NT2/D1 (cell line): ENCODE measurements around the gene LUZP4.

Experiments used
- DNase-seq: peaks from one replicate; pipeline ENCODE4 v3.0.0-alpha.2; 2011; ENCODE audit warnings: low read depth, low spot score
- H3K27me3 ChIP-seq: 2 replicates; pipeline ENCODE4 v1.6.0; 2011; ENCODE audit warnings: mild to moderate bottlenecking; ENCODE audit not compliant: insufficient read length, insufficient read depth
- H3K36me3 ChIP-seq: 2 replicates; pipeline ENCODE4 v1.6.1; 2011; ENCODE audit warnings: mild to moderate bottlenecking, low read length, mixed read lengths; ENCODE audit not compliant: insufficient read depth, insufficient read length
- H3K4me1 ChIP-seq: 2 replicates; pipeline ENCODE4 v1.5.1; 2011; ENCODE audit not compliant: insufficient read depth, insufficient read length
- H3K4me3 ChIP-seq: 2 replicates; pipeline ENCODE4 v1.5.1; 2011; ENCODE audit warnings: low read depth; ENCODE audit not compliant: insufficient read length
- H3K9ac ChIP-seq: 2 replicates; pipeline ENCODE4 v1.6.0; 2011; ENCODE audit warnings: low read depth; ENCODE audit not compliant: insufficient read length
- H3K9me3 ChIP-seq: 2 replicates; pipeline ENCODE4 v1.5.1; 2011; ENCODE audit warnings: mild to moderate bottlenecking, low read length; ENCODE audit not compliant: insufficient read depth
- SUZ12 ChIP-seq: IDR thresholded peaks from 2 replicates; pipeline ENCODE4 v1.6.1; 2011; ENCODE audit not compliant: insufficient read length, insufficient read depth; ENCODE audit errors: extremely low read depth
- YY1 ChIP-seq: IDR thresholded peaks from 2 replicates; pipeline ENCODE4 v1.6.1; 2011; ENCODE audit not compliant: insufficient read length, insufficient read depth
- ZNF274 ChIP-seq: IDR thresholded peaks from 2 replicates; pipeline ENCODE4 v1.6.1; 2011; ENCODE audit warnings: mild to moderate bottlenecking, low read depth, low read length

LUZP4 gene

DNA sequence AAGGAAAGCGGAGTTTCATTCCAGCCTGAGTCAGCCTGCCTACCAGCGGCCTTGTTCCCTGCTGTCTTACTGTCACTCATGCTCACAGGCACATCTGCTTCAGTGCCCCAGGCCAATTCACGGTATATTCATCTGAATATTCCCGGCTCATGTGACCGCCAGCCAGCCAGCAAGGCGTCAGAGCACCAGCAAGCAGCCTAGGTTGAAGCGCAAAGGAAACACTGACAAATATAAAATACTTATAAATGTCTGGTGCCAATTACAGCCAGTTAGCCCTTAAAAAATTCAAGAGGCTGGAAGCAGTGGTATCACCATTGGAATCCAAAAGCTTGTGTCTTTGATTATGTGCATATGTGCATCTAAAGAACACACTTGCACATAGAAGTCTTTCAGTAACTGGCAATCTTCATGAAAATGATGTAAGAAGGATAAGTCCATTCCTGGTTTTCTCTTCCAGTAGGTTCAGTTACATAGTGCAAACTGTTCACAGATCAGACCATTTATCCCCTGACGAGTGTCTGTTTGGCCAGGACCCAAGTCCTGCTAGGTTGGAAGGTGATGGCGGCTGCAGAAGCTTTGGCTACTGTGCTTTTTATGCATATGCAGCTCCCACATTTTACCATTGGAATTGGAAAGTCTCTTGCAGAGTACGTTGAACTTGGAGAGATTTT, 61.3 kb downstream of the LUZP4 start:
- Histone ChIP-seq H3K9ac (no peak overlapping the region), H3K4me1 (peaks cover 2% of the 10 kb centered on the region), H3K4me3 (no peak overlapping the region), H3K36me3 (no peaks in the 10 kb centered on the region), H3K27me3 (no peaks in the 10 kb centered on the region), H3K9me3 (peaks cover 6% of the 10 kb centered on the region; the same call in 1 of the 2 replicates)
- no peak for TF ChIP-seq YY1
- TF ChIP-seq ZNF274: no peak
- no peak for DNase-seq

GRCh38 chrX:115356369-115356768, 66.9 kb downstream of the LUZP4 start:
- H3K4me1 ChIP-seq: no peaks in the 10 kb centered on the region
- H3K9me3 ChIP-seq: no peaks in the 10 kb centered on the region
- no peak overlapping the region for H3K9ac ChIP-seq
- no peak for TF ChIP-seq YY1
- TF ChIP-seq ZNF274: no peak
- no peak for TF ChIP-seq SUZ12
- H3K4me3 ChIP-seq: no peak overlapping the region
- no peak for DNase-seq
- H3K27me3 ChIP-seq: no peaks in the 10 kb centered on the region
- H3K36me3 ChIP-seq: no peaks in the 10 kb centered on the region
